ENCODE data around the gene WFDC1.

GRCh38 chr16:84277244-84277823, 17.3 kb upstream of the WFDC1 start:
- TF ChIP-seq CTCF (conservative IDR thresholded peaks at IDR 0.05; ENCODE audit: low read depth, low read length) (peak; percentile 82), POLR2A (IDR thresholded peaks at IDR 0.05; ENCODE audit: low read depth, low read length) (no peak), CHD1 (IDR thresholded peaks at IDR 0.05; ENCODE audit: low read depth, low read length) (no peak), MAFK (IDR thresholded peaks at IDR 0.05; ENCODE audit: low read depth, low read length) (no peak), RAD21 (IDR thresholded peaks at IDR 0.05; ENCODE audit: low read length) (peak; percentile 83), SMC3 (IDR thresholded peaks at IDR 0.05; ENCODE audit: low read depth, low read length) (peak; percentile 84), RCOR1 (IDR thresholded peaks at IDR 0.05; ENCODE audit: insufficient replicate concordance, low read length) (no peak), BHLHE40 (IDR thresholded peaks at IDR 0.05; ENCODE audit: low read depth, low read length) (no peak), MAZ (IDR thresholded peaks at IDR 0.05; ENCODE audit: borderline replicate concordance, low read depth, low read length) (no peak)

All from IMR-90 (cell line).